Nephron progenitor cell (in vitro differentiated cells): ENCODE measurements around the gene LMCD1.
A peak's percentile ranks its signal among the peaks of the same experiment; 100 is the strongest.

Experiments
- DNase-seq: peaks from one replicate; pipeline ENCODE4 v3.0.0; 2021
- H3K27ac Mint-ChIP-seq: 2 replicates; pipeline ENCODE4 v1.8.0; 2021; ENCODE audit warnings: mild to moderate bottlenecking, moderate library complexity, mixed read lengths
- H3K27me3 Mint-ChIP-seq: 2 replicates; pipeline ENCODE4 v1.8.0; 2021; ENCODE audit warnings: mild to moderate bottlenecking, low read depth, mixed read lengths; ENCODE audit not compliant: poor library complexity
- H3K36me3 Mint-ChIP-seq: 2 replicates; pipeline ENCODE4 v1.8.0; 2021; ENCODE audit warnings: low read depth, mixed read lengths
- H3K4me1 Mint-ChIP-seq: 2 replicates; pipeline ENCODE4 v1.8.0; 2021; ENCODE audit warnings: mixed read lengths
- H3K4me3 Mint-ChIP-seq: 2 replicates; pipeline ENCODE4 v1.8.0; 2021; ENCODE audit warnings: mild to moderate bottlenecking, moderate library complexity, mixed read lengths
- H3K9me3 Mint-ChIP-seq: 2 replicates; pipeline ENCODE4 v1.8.0; 2021; ENCODE audit warnings: mild to moderate bottlenecking, moderate library complexity, mixed read lengths
- CTCF ChIP-seq: fragments of 200-600 bp; sonication (generic); IDR thresholded peaks from 2 replicates; pipeline ENCODE4 v1.5.0; 2021; ENCODE audit warnings: antibody characterized with exemption

Gene LMCD1

GRCh38 chr3:8618950-8619349 lies 117.3 kb downstream of the LMCD1 start:
- no peak for DNase-seq
- peaks cover 21% of the 10 kb centered on the region for H3K9me3 Mint-ChIP-seq
- no peak overlapping the region for H3K4me3 Mint-ChIP-seq
- H3K36me3 Mint-ChIP-seq, result no peaks in the 10 kb centered on the region
- H3K27me3 Mint-ChIP-seq, result peaks cover 4% of the 10 kb centered on the region
- no peak for TF ChIP-seq CTCF
- no peak overlapping the region for H3K27ac Mint-ChIP-seq
- H3K4me1 Mint-ChIP-seq, result peaks cover 14% of the 10 kb centered on the region

- no peak for TF ChIP-seq CTCF
- no peak overlapping the region for H3K4me3 Mint-ChIP-seq
- peaks cover 4% of the 10 kb centered on the region for H3K27me3 Mint-ChIP-seq
- DNase-seq, result no peak
- H3K36me3 Mint-ChIP-seq, result no peaks in the 10 kb centered on the region
- H3K9me3 Mint-ChIP-seq, result peaks cover 21% of the 10 kb centered on the region
- H3K27ac Mint-ChIP-seq, result no peak overlapping the region
- peaks cover 14% of the 10 kb centered on the region for H3K4me1 Mint-ChIP-seq
Observed at GRCh38 chr3:8619548-8619947, 117.9 kb downstream of the LMCD1 start.

- no peak for DNase-seq
- peaks cover 14% of the 10 kb centered on the region for H3K4me1 Mint-ChIP-seq
- no peaks in the 10 kb centered on the region for H3K36me3 Mint-ChIP-seq
- H3K9me3 Mint-ChIP-seq, result peaks cover 17% of the 10 kb centered on the region
- no peak overlapping the region for H3K27ac Mint-ChIP-seq
- no peak for TF ChIP-seq CTCF
- no peak overlapping the region for H3K4me3 Mint-ChIP-seq
- peaks cover 4% of the 10 kb centered on the region for H3K27me3 Mint-ChIP-seq
Observed at GRCh38 chr3:8621141-8621540, 119.5 kb downstream of the LMCD1 start.

GRCh38 chr3:8621872-8622271 lies 120.2 kb downstream of the LMCD1 start:
- no peak for TF ChIP-seq CTCF
- Mint-ChIP-seq H3K4me3 (no peak overlapping the region), H3K36me3 (no peaks in the 10 kb centered on the region), H3K4me1 (peaks cover 14% of the 10 kb centered on the region), H3K27me3 (peaks cover 8% of the 10 kb centered on the region), H3K9me3 (peaks cover 17% of the 10 kb centered on the region), H3K27ac (no peak overlapping the region)
- DNase-seq, result no peak

GRCh38 chr3:8622873-8623691 lies 121.5 kb downstream of the LMCD1 start:
- H3K36me3 Mint-ChIP-seq, result no peaks in the 10 kb centered on the region
- peak overlapping the region; percentile 15 for H3K4me3 Mint-ChIP-seq
- H3K9me3 Mint-ChIP-seq, result peaks cover 13% of the 10 kb centered on the region
- peaks cover 8% of the 10 kb centered on the region for H3K27me3 Mint-ChIP-seq
- peak; percentile 90 for TF ChIP-seq CTCF
- DNase-seq, result peak; percentile 83
- no peak overlapping the region for H3K27ac Mint-ChIP-seq
- peaks cover 14% of the 10 kb centered on the region for H3K4me1 Mint-ChIP-seq

GRCh38 chr3:8623741-8624140 lies 122.1 kb downstream of the LMCD1 start:
- no peaks in the 10 kb centered on the region for H3K36me3 Mint-ChIP-seq
- no peak overlapping the region for H3K27ac Mint-ChIP-seq
- H3K4me1 Mint-ChIP-seq, result peaks cover 14% of the 10 kb centered on the region
- no peak for TF ChIP-seq CTCF
- no peak for DNase-seq
- no peak overlapping the region for H3K4me3 Mint-ChIP-seq
- H3K27me3 Mint-ChIP-seq, result peaks cover 8% of the 10 kb centered on the region
- peaks cover 13% of the 10 kb centered on the region for H3K9me3 Mint-ChIP-seq
